Stimulated activated CD8-positive, alpha-beta memory T cell treated with anti-CD3 and anti-CD28 coated beads, Interleukin-2, amount 100 ng/mL, for 48 hours (primary cell): ENCODE data around the gene KLC4.
A peak's percentile ranks its signal among the peaks of the same experiment; 100 is the strongest.

Experiments
- DNase-seq, 2 donors: peaks; one replicate each; pipeline ENCODE4 v3.0.0-alpha.2; 2020; ENCODE audit warnings: low read depth in 2 of 2

KLC4 gene

GRCh38 chr6:43059168-43060033 lies at the start of gene KLC4, which contains the start of gene MRPL2:
KLC4 (plus strand) TSS chr6:43059631; CDS start chr6:43061336, 1,705 bp downstream.
MRPL2 (minus strand) TSS chr6:43059434; CDS start chr6:43059381, 53 bp downstream.
- DNase-seq = peak; percentile 94 to 98

- no peak for DNase-seq
Observed at GRCh38 chr6:43011207-43011606, 48.2 kb upstream of the KLC4 start.

DNA sequence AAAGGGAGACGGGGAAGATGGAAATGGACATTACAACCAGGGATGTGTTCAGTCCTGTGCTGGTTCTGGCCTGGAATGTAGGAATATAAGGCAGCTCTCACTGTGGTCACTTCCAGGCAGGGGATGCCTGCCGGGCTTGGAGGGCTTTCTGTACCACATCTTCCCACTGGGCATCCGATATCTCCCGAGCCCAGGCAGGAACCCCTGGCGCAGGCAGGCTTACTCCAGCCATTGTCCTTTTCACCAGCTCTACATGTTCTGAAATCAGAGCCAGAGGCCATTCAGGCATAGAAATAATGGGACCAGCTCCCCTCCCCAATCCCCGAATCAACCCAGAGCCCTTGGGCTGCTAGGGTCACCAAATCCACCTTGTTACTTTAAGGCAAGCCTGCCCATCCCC lies 47.1 kb upstream of the KLC4 start:
- no peak for DNase-seq

GRCh38 chr6:43013097-43013842 lies 46.2 kb upstream of the KLC4 start:
- DNase-seq = no peak

GRCh38 chr6:43013843-43014433 lies 45.5 kb upstream of the KLC4 start, which contains the start of the genes KLHDC3 and MEA1:
KLHDC3 (plus strand) TSS chr6:43014249; CDS start chr6:43017193, 2,944 bp downstream.
MEA1 (minus strand) TSS chr6:43013946; CDS start chr6:43013813, 133 bp downstream.
- peak; percentile 97 to 98 for DNase-seq

- DNase-seq = no peak
Observed at GRCh38 chr6:43014434-43014909, 45.0 kb upstream of the KLC4 start.

GRCh38 chr6:43016176-43016942 lies 43.1 kb upstream of the KLC4 start:
- no peak for DNase-seq

GRCh38 chr6:43016943-43017334 lies 42.5 kb upstream of the KLC4 start:
- no peak for DNase-seq

- DNase-seq = no peak
Observed at GRCh38 chr6:43019152-43019551, 40.3 kb upstream of the KLC4 start.

GRCh38 chr6:43020052-43020705 lies 39.3 kb upstream of the KLC4 start:
- no peak for DNase-seq

DNA sequence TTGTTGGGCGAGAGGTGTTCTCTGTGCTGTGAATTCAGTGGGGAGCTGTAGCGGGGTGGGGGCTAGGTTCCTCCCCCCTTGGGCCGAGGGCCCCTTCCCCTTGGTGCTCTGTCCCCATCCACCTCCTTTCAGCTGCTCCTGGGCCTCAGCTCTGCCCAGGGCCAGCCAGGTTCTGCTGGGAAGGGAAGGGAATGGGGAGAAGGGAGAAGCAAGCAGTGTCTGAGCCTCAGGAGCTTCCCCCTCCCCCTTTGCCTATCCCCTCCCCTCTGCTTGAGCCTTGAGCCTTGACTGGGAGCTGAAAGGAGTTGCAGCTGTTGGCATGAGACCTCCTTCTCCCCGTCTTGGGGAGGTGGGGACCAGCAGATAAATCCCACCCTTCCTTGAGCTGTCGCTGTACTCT lies 38.6 kb upstream of the KLC4 start:
- no peak for DNase-seq

DNA sequence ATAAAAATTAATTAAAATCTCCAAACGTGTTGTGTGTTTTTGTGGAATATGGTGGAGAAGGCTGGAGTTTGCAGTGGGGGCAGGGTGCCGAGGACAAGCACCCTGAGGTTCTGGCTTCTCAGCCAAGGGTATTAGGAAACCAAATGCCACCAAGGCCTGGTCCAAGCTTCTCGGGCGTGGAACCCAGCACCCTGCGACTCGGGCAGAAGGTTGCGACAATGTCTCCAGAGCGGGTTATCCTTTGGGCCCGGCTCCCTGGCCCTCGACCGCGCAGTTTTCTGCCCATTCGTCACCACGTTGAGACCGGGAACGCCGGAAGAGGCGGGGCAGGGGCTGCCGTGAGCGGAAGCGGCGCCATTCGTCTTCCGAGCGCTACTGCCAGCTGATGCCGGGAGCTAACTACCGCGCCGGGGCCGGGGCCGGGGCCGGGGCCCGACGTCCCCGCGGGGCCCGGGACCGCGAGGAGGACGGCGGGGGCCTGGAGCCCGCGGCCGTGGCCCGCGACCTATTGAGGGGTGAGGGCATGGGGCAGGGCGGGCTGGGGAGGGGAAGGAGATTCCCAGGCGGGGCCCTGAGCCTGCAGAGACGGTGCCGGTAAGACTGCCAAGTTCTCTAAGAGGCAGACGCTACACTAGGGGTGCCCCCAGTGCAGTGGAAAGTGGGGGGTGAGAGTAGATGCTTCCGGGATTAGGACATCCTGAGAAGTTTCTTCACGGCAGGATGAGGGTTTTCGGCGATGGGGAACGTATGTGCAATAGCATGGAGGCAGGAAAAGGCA lies 38.0 kb upstream of the KLC4 start, which contains the start of gene RRP36:
RRP36 (plus strand) TSS at position 354 of the 778 bp plus-strand sequence; CDS start at position 386, 32 bp downstream.
- DNase-seq = peak; percentile 67 to 68

GRCh38 chr6:43024436-43024835 lies 35.0 kb upstream of the KLC4 start:
- no peak for DNase-seq

GRCh38 chr6:43026365-43026764 lies 33.1 kb upstream of the KLC4 start:
- DNase-seq = no peak

DNA sequence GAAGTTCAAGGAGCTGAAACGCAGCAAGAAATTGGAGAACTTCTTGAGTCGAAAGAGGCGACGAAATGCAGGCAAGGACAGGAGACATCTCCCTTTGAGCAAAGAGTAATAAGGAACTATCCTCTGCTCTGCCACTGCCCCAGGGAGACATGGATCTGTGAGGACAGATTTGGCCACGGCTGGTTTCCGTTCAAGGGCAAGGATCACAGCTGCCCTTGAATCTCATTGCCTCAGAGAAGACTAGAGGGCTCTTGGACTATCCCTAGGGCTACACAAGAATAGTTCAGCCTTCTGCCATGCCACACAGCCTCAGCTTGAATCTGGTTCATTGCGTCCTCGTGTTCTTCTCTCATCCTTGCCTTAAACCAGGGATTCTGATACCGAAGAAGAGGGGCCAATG lies 30.3 kb upstream of the KLC4 start:
- DNase-seq = no peak

DNA sequence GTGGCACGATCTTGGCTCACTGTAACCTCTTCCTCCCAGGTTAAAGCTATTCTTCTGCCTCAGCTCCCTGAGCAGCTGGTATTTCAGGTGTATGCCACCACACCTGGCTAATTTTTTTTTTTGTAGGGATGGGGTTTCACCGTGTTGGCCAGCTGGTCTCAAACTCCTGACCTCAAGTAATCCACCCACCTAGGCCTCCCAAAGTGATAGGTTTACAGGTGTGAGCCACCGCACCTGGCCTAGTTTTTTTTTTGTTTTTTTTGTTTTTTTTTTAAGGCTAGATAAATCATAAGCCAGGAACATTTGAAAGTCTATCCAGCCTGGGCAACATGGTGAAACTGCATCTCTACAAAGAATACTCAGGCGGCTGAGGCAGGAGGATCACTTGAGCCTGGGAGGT lies 27.1 kb upstream of the KLC4 start:
- DNase-seq = no peak

- DNase-seq = no peak
Observed at GRCh38 chr6:43033496-43034189, 25.8 kb upstream of the KLC4 start.

DNA sequence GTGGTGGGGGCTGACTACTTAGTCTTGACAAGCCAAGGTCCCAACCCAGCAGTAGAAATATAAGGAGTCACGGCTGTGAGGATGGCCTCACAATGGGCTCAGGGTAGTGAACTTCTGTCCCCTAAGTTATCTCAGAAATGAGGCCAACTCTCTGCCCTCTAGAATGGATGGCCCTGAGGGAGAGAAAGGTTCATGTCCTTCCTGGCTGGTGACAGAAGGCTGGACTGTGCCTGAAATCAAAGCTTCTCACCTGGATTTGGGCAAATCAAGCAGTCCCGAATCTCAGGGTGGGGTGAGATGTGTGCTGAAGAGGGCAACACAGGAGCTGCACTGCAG lies 25.3 kb upstream of the KLC4 start:
- no peak for DNase-seq

DNA sequence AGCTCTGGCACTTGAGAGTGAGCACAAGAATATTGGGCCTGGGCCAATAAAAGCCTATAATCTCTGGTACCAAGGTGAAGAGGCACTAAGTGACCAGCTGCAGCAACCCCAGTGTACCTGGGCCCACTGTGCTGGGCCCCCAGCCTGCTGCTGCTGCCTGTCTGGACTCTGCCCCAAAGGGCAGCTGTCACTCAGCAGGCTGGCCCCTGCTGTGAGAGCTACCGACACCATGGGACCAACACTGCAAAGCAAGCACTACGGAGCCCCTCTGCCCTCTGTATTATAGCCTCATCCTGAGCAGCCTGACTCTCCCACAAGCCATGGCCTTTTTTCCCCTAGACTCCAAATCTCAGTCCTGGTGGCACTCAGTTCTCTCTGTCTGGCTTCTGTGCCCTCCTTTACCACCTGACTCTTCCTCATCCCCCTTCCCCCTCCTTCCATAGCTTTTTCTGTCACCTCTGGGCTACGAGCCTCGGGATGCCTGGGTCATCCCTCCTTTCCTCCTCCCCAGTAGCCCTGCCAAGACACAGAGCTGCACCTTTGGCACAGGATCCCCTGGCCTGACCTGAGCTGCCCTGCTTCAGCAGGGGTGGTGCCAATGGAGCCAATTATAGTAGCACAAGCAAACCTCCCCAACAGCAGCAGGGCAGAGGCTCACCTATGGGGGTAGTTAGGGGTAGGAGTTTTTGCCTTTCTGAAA lies 23.8 kb upstream of the KLC4 start:
- DNase-seq = no peak
